SKM-1 treated with dmso at 0.1 percent for 144 hours (cell line): ENCODE data around the gene CADPS.

Source experiments
- DNase-seq: peaks from one replicate; lab custom pipeline; 2025; ENCODE audit not compliant: unreplicated experiment; lab: John Stamatoyannopoulos, UW

The CADPS gene

DNA sequence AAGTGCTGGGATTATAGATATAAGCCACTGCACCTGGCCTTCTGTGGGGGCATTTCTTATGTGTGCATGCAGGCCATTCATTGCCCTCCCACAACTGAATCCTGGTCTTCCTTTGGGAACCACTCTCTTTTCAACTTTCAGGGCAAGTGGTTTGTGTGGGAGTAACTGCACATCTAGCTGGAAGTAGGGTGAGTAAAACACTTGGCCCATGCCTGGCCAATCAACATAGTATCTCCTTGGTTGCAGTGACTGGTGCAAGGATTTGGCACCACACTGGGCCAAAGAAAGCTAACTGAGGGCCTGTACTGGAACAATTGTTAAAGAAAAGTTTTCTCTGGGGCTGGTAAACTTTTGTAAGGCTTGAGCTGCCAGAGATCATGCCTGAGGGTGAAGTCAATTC, 312.6 kb downstream of the CADPS start:
- no peak for DNase-seq

DNA sequence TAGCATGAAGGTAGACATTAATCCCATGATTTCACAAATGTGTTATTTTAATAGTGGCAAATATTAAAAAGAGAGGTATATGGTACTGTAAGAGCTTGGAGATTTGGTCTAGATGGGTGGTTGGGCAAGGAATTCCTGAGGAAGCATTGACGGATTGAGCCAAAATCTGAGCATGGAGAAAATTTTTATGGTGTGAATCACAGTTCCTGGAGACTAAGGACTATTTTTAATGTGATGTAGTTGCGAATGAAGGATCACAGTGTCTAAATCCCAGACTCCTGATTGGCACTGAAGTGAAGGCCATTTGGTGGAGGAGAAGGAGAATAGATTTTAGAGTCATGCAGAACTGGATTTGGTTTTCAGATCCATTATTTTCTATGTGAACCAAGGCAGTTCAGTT, 313.2 kb downstream of the CADPS start:
- DNase-seq: no peak

DNA sequence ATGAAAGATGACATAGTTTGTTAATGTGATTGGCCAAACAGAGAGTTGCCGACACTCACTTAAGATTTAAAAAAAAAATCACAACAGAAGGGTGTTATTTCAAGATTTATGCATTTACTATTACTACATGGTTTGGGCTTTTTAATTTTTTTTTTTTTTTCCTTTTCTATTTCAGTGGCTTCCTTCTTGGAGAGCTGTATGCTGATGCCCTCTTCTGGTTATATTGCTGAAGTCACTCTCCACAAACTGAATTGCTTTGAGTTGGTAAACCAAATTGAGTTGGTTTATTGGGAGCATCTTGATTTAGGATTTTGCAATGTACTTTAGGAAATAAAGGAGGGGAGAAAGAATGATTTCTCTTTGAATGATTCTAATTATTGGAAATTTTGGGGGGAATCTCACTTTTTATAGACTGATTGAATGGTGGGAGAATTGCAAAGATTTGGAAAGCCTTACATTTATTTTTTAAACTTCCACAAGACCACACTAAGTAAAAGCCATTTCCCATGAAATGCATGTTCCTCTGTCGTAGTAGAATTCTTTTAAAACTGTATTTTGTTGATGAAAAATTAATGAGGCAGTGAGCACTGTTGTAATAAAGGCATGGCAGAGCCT, 315.3 kb downstream of the CADPS start:
- DNase-seq: no peak

DNA sequence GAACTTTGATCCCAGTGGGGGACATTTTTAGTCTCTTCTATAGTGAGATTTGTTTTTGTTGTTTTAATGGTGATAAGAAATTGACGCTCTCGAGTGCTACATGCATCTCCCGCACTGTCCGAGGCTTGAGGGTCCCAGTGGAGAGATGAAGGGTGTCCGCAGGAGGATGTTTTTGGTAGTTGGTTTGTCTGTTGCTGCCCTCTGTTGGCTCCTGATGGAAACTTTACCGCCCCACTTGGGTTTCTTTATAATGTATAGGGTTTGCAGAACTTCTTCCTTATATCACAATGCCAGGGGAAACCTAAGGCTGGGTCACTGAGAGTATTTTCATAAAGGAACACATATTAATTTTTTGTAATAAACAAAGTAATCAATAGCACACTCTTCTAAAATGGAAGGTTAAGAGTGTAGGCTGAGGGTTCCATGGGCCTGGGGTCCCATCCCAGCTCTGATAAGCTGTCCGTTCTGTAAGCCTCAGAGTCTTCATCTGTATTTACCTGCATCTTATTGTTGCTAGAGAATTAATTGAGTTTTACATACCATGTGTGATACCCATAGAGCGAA, 316.6 kb downstream of the CADPS start:
- DNase-seq: peak; percentile 31

DNA sequence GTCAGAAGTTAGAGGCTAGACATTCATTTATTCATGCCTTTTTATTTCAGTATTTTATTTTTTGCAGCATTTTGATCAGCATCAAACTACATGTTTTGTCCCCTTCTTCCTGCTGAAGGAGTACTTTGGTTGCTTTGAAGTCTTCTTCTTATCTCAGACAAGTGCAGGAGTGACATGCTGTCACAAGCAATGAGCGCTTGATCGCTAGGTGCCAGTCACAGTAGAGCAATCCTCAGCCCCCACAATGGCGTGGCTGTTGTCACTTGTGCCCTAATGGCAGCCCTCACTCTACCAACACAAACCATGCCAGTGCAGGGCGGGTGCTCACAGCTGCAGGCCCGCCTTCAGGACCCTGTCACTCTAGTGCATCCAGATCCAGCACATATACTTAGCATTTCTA, 317.2 kb downstream of the CADPS start:
- no peak for DNase-seq

DNA sequence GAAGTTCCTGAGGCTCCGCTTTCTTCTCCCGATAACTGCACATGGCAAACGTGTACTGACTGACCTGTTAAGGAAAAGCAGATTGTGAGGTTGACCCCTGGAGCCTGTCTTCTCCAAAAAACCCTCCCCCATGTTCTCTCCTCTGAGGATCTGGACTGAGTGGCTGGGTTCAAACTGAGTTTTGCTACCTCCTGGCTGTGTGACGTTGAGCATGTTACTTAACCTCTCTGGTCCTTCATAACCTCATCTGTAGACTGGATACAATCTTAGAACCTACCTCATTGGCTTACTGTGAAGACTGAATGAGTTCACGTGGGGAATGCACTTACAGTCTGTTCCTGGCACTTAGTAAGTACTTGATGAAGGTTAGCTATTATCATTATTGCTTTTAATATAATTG, 317.8 kb downstream of the CADPS start:
- DNase-seq: no peak

DNA sequence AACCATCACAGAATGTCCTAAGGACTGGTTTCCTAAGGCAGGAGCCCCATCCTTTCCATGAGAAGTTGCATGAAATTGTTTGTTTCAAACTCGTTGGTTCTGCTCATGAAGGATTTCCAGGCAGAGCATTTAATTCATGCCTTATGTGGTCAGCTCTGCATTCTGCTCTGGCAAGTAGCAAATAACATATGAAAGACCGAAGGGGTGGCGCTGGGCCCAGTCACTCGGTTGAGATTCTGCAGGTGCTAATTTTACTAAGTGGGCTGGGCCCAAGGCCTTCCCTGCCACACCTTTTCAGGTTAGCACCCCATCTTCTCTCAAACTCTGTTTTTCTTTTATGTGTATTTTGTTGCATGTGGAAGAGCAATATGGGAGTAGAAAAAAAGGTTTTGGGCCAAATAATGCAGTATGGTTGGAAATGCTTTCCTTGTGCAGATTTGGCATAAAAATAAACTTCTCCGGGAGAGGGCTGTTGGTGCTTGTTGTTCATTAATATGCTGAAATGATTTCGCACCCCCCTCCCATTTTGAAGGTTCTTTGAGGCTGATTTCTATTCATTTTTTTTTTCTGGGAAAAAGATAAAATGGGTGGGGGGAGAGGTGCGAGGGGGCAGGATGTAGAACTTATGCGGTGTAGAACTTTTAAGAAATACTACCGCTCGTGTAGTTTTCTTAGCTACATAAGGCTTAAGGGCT, 318.9 kb downstream of the CADPS start:
- no peak for DNase-seq

DNA sequence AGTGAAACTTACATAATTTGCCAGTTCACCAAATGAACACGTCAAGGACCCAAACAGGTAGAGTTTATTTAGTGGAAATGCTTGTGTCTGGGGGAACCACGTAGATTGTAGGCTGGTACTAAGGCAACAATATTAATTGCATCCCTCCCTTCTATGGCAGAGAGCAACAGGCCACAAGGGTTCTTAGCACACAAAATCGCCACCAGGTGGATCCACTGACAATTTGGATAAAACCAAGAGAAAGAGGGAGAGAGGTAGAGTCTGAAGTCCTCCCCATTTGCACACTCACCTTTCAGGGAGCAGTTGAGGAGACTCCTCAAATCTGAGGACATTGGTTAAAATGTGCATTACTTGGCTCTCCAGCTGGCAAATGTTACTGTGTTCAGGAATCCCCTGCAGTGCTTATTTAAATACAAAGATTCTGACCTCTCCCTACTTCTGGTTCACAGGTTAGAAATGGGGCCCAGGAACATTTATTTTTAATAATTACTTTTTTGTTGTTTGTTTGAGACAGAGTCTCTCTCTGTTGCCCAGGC, 320.9 kb downstream of the CADPS start:
- no peak for DNase-seq

DNA sequence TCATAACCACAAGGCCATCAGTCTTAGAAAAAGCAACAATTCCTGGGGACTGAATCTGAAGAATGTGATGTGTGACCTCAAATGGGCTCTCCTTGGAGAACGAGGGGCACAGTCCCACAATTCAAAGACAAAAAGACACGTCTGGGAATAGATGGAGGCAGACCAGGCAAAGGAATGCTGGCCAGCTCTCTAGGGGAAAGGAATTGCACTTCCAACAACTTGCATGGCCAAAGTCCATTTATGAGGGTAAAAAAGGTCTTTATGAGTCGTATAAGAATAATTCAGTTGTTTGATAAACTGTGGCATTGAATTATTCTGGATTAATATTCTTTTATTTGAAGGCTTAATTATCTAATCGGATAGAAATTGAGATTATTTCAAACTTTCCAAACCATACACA, 321.4 kb downstream of the CADPS start:
- no peak for DNase-seq

DNA sequence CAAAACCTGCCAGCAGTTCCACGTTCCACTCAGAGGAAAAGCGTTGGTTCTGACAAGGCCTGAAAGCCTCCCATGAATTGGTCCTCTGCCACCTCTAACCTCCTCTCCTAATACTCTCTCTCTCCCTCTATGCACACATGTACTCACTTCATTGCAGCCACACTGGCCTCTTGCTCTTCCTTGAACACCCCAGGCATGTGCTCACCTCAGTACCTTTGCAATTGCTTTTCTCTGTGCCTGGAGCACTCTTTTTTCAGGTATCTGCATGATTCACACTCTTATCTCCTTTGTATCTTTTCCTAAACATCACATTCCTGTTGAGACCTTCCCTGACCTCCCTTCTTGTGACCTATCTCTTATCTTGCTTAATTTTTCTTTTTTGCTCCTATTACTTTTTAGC, 323.7 kb downstream of the CADPS start:
- DNase-seq: no peak

DNA sequence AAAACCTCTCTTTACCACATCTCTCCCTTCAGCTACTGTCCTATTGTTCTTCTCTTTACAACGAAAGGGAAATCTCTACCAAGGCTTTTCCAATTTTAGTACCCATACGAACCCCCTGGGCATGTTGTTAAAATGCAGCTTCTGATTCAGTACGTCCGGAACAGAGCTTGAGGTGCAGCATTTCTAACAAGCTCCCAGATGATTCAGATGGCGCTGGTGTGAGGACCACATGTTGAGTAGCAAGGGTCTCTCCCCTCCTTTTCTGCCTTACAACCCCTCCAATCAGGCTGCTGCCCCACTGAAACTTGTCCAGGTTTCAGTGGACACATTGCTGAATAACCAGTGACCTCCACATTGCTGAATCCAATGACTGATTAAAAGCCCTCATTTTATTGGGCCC, 324.8 kb downstream of the CADPS start:
- no peak for DNase-seq

DNA sequence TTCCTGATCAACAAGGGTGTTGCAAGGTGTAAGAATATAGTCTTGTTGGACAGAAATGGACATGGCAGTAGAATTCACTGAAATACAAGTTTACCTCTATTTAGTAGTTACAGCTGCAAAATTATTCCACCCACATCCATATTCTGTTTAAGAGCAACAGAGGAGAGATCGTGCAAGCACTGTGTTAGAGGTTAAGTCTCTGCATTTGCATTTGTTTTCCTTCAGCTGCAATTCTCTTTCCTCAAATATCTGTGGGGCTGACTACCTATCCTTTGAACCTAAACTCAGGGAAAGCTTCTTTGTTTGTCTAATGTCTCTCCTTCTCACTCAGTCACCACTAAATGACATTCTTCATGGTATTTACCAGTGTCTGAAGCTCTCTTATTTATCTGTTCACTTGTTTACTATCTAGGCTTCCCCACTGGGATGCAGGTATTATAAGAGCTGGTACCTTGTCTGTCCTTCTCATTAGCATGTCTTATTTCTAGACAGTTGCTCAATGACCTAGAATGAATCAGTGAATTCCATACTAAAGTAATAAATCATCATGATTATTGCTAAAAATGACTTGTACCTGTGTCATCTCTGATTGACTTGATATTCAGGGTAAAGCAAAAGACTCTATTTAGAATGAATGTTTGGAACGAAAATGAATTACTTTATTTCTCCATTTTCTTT, 326.5 kb downstream of the CADPS start:
- DNase-seq: no peak

DNA sequence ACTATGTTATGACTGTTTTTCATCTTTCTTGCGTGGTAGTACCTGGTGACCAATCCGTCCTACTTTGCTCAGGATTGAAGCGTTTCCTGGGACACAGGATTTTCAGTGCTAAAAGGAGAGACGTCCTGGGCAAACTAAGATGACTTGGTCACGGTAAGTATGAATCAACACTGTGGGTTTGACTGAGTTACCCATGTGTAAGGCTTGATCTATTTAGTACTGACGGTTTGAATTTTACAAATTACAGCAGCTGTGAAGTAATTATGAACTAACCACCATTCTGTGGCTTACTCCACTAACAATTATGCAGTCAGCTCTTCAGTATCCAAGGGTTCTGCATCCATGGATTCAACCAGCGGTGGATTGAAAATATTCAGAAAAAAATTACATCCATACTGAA, 328.9 kb downstream of the CADPS start:
- DNase-seq: no peak

DNA sequence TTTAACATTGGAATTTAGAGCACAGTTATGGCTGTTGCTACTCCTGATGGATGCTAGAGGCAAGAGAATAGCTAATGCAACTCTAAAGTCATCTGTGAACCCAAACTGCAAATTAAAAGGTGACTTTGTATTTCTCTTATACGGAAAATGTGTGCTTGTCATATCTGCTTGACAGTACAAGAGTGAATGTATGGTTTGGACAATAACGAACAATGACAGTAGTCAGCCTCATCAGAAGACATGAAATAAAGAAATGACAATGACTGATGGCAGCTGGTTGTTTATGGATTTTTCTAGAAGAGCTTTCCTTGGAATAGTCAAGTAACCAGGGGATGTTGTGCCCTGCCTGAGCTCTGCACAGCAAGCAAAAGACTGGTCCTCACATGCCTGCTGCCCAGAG, 333.0 kb downstream of the CADPS start:
- no peak for DNase-seq

DNA sequence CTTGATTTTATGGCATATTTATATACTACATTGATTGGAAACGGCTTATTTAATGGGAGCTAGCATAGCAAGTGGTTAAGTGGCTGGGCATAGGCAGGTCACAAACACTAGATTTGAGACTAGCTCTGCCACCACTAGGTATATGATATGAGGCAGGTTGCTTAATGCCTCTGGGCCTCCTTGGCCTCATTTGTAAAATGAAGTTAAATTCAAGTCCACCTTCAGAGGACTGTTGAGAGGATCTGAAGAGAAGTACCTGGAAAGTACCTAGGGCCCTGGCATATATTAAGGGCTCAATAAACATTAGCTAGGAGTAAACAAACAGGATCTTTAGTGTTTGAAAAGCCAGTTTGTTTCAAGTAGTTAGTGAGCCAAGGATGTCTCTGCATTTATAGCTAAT, 335.5 kb downstream of the CADPS start:
- no peak for DNase-seq

DNA sequence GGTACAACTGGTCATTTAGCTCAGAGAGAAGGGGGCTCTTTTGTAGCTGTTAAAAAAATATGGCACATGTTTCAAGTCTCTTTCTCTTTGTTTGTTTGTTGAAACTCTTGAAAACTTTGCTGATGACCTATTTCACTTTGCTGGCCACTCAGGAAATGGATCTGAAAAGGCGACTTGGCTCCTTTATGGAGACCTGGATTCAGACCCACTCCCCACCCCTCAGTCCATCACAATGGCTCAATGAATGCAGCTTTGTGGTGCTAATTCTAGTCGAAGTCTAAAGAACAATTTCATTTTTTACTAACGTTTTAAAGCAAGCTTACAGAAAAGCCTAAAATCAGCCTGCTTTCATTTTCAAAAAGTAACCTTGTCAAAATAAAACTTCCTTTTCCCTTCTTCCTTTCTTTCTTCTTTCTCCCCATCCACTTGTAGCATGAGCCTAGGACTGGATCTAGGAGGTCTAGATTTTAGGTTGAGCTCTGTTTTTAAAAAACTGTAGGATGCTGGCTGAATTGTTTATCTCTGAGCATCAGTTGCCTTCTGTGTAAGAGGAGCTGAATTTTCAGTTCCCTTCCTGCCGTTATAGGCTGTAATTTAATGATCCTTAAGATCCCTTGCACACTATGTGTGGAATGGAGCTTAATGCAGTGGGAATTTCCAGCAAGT, 336.4 kb downstream of the CADPS start:
- no peak for DNase-seq

DNA sequence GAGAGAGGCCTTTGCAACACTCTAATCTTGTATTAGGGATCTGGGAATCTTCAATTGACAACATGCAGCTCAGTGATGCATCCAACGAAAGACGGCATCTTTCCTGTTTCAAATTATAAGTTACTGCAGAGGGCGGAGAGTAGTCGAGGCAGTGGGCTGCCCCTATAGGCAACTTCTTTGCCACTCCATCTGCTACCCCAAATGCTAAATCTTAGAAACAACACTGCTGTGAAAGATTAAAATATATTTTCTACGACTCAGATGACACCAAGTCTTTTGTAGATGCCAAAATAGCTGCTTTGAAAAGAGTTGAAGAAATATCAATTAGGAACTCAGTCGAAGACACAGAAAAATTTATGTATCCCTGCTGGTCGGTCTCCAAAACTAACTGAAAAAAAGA, 340.9 kb downstream of the CADPS start:
- no peak for DNase-seq

DNA sequence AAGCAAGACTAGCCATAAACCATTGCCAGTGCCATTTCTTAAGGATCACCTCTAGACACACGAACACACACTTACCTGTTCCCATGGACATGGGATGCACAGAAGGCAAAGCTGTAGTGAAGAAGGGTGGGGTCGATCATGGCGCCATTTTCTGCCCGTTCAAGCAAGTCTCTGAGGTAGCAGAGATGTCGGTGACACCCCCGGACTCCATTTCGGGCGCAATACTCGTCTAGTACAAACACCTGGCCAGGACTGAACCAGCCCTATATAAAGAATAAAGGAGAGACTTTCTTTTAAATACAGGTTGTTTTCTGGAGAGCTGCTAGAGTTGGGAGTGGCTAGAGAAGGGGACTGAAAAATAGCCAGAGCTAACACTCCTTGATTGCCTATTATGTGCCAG, 342.4 kb downstream of the CADPS start:
- DNase-seq: no peak

DNA sequence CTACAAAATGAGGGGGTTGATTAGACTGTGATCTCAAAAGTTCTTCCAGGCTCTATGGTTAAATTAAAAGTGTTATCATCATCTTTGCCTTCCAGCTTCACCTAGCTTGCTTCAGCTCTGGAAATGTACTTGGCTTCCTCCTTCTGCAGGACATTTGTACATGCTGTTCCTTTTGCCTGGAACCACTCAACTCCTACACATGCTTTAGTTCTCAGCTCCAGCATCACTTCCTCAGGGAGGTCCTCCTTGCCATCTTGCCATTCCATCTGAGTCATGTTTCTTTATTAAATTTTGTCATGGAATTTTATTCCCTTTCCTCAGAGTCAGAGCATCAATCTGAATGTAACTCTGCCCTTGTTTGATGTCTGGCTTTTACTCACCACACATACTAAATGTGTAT, 343.2 kb downstream of the CADPS start:
- no peak for DNase-seq

DNA sequence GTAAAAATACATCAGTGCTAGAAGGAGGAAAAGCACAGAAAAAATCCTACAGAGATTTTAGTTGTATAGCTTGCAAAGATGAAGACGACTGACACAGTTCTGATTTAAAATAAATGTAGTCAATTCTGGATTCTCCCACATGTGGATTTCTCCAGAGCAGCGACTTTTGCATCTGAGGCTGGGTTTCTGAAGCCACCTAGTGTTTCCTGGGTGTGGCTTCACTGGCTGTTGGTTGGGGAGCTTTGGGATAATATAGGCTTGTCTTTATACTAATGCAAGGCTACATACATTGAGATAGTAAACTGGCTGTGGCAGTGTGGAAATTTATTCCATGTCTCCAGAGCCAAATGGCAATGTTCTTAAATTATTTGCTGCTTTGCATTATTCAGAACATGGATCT, 343.7 kb downstream of the CADPS start:
- no peak for DNase-seq

DNA sequence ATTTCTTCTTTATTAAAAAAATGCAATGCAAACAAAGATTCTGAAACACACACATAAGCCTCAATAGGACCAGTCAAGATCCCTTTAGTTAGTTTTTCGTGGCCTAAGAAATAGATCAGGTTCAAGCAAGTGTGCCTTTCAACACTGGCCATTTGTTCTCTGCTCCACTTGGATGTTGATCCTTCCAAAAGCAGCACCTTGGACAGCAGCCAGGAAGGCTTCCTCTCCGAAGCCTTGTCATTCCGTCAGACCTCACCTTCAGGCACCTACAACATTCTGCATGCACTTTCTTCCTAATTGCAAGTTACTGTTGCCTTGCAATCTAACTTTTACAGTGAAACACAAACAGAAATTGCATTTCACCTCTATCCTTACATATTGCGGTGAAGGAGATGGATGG, 346.0 kb downstream of the CADPS start:
- DNase-seq: no peak

DNA sequence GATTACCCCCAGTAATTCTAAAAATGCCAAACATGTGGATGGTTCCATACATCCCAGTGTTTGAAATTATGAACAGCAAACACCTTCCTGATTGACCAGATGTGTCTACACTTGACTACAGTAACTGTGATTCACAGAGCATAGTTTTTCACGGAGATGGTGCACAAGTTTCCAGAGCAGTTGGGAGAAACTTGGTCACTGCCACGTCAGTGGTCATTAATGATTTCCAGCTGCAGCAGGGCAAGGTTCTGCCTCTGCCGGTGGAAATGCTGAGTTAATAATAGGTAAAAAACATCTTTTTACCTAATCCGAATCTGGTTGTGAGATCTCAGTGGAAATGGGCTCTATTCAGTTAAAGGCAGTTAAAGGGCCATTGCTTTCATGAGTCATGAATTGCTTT, 347.7 kb downstream of the CADPS start:
- DNase-seq: no peak
